Measurements from ENCODE around the gene CLEC3B.

DNA sequence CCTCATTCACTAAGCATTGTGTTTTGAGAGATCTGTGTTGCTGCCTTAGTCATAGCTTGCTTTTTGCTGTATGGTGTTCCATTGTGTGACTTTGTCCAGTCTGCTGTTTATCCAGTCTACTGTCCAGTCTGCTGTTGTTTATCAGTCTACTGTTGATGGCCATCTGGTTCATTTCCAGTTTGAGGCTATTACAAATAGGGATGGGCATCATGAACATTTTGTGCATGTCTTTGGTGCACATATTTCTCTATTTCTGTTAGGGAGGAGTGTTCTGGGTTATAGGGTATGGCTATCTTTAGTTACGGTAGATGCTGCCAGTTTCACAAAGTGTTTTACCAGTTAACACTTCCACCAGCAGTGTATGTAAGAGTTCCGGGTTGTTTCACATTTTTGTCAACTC is 22.2 kb upstream of the CLEC3B start:
- TF ChIP-seq, protein P1, sequence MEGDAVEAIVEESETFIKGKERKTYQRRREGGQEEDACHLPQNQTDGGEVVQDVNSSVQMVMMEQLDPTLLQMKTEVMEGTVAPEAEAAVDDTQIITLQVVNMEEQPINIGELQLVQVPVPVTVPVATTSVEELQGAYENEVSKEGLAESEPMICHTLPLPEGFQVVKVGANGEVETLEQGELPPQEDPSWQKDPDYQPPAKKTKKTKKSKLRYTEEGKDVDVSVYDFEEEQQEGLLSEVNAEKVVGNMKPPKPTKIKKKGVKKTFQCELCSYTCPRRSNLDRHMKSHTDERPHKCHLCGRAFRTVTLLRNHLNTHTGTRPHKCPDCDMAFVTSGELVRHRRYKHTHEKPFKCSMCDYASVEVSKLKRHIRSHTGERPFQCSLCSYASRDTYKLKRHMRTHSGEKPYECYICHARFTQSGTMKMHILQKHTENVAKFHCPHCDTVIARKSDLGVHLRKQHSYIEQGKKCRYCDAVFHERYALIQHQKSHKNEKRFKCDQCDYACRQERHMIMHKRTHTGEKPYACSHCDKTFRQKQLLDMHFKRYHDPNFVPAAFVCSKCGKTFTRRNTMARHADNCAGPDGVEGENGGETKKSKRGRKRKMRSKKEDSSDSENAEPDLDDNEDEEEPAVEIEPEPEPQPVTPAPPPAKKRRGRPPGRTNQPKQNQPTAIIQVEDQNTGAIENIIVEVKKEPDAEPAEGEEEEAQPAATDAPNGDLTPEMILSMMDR (IDR thresholded peaks at IDR 0.05) = no peak
- TF ChIP-seq POLR2AphosphoS5 (IDR thresholded peaks at IDR 0.05) = no peak

Measured in breast epithelium (tissue), 3 donors.